GM21423 (cell line): ENCODE measurements around the gene GNAI2.

Experiments used
- ATAC-seq: cut with Tn5 transposase; IDR thresholded peaks from one replicate; pipeline ENCODE4 v1.9.1; 2021; ENCODE audit warnings: mild to moderate bottlenecking, moderate library complexity; ENCODE audit not compliant: unreplicated experiment

Gene GNAI2

GRCh38 chr3:50235716-50236483, at the start of gene GNAI2:
Gene GNAI2, plus strand, starts transcription at chr3:50236204. Its CDS starts 132 bp downstream, at chr3:50236336.
- peak; percentile 91 for ATAC-seq

- ATAC-seq: no peak
These were observed 48.3 kb upstream of the GNAI2 start for GRCh38 chr3:50187750-50188149.

- ATAC-seq: no peak
These were observed 46.7 kb upstream of the GNAI2 start for GRCh38 chr3:50189274-50189673.

- ATAC-seq: no peak
These were observed 46.0 kb upstream of the GNAI2 start for GRCh38 chr3:50189989-50190388.

- ATAC-seq: no peak
These were observed 44.9 kb upstream of the GNAI2 start, which contains the start of gene GNAT1 for GRCh38 chr3:50190936-50191660. Gene GNAT1, plus strand, starts transcription at chr3:50191610. Its CDS starts 116 bp downstream, at chr3:50191726.

- no peak for ATAC-seq
These were observed 43.9 kb upstream of the GNAI2 start for GRCh38 chr3:50192124-50192523.

- no peak for ATAC-seq
These were observed 43.3 kb upstream of the GNAI2 start for GRCh38 chr3:50192689-50193141.

- no peak for ATAC-seq
These were observed 42.7 kb upstream of the GNAI2 start for GRCh38 chr3:50193286-50193685.

GRCh38 chr3:50193746-50194127, 42.3 kb upstream of the GNAI2 start:
- no peak for ATAC-seq

- ATAC-seq: no peak
These were observed 41.7 kb upstream of the GNAI2 start for GRCh38 chr3:50194128-50194902.

GRCh38 chr3:50194903-50195500, 41.0 kb upstream of the GNAI2 start:
- ATAC-seq: no peak

GRCh38 chr3:50195501-50196252, 40.3 kb upstream of the GNAI2 start:
- ATAC-seq: no peak

- no peak for ATAC-seq
These were observed 39.7 kb upstream of the GNAI2 start for GRCh38 chr3:50196253-50196801.

- no peak for ATAC-seq
These were observed 34.3 kb upstream of the GNAI2 start for GRCh38 chr3:50201573-50202315.

GRCh38 chr3:50202353-50203112, 33.5 kb upstream of the GNAI2 start:
- no peak for ATAC-seq

GRCh38 chr3:50203113-50203808, 32.7 kb upstream of the GNAI2 start:
- no peak for ATAC-seq

GRCh38 chr3:50203809-50204803, 31.9 kb upstream of the GNAI2 start:
- no peak for ATAC-seq
